ENCODE data around the gene MRPL10. TPM values are rescaled to one million over a fixed set of nuclear protein-coding genes. Genes with fewer than 3 reads are reported as not detected.

Gene MRPL10
- polyA plus RNA-seq, 2 donors: 17.5 to 30.4 TPM

DNA sequence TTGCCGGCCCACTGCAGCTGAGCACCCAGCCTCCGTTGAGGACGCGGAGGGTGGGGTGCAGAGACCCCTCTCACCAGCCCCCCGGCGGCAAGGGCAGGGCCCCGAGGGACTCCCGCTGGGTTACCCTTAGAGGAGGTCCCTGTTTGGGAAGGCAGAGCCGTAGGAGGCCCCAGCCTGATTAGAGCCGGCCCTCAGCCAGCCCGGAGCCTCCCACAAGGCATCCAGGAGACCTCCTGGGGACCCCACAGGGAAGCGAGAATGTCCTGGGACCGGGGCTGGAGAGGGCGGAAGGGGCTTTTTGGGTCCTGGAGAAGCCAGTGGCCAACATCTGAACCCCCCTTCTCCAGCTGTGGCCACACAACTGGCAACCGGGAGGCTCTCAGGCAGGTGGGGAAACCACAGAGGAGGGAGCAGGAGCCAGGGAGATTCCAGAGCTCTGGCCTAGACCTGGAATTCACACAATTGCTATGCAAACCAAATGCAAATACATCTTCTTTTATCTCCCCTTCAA lies 41.4 kb upstream of the MRPL10 start:
- peaks cover 0 to 6% of the 10 kb centered on the region in 2 donors for H3K4me1 ChIP-seq (ENCODE audit: control insufficient read depth in 2 of 2, insufficient read depth in 2 of 2, low read length in 1 of 2)
- H3K9me3 ChIP-seq (ENCODE audit: control insufficient read depth in 2 of 2, insufficient read depth in 1 of 2, low read depth in 1 of 2, low read length in 1 of 2): no peaks in the 10 kb centered on the region
- WGBS, 2 donors: 27 to 41% methylated on average over 14 to 15 of the region's 15 CpGs
- no peak overlapping the region for H3K27ac ChIP-seq (ENCODE audit: low read depth in 2 of 2, low read length in 1 of 2)
- H3K36me3 ChIP-seq (ENCODE audit: control insufficient read depth in 2 of 2, insufficient read depth in 2 of 2, low read length in 1 of 2): no peaks in the 10 kb centered on the region
- H3K4me3 ChIP-seq (ENCODE audit: low read depth in 1 of 2, low read length in 2 of 2): no peak overlapping the region
- H3K27me3 ChIP-seq (ENCODE audit: control insufficient read depth in 1 of 2, insufficient read depth in 2 of 2, low read length in 2 of 2): no peaks in the 10 kb centered on the region

DNA sequence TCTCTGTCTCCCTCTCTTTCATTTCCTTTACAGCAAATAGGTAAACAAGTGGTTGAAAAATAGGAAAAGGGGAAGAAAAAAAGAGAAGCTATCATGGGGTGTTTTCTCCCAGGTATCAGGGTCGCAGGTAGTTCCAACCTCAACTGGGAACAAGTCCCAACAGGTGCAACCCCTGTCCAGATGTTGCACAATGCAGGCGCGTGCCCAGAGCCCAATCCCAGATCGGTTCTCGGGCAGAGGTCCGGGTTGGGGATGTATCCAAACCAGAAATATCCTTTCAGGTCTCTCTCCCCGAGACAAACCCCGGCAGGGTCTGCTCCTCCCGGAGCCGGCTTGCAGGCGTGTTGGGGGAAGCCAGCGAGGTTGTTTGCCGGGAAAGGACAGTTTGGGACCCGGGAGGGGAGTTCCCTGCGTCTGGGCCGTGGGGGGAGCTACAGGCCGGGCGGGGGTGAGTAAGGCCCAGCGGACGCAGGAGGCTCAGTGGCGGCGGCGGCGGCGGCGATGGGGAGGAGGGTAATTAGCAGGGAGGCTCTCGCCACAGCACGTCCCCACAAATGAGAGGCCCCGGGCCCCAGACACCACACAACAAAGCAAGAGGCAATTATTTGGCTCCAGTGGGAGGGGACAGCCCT lies 40.8 kb upstream of the MRPL10 start:
- Histone ChIP-seq H3K27ac (ENCODE audit: low read depth in 2 of 2, low read length in 1 of 2) (no peak overlapping the region), H3K27me3 (ENCODE audit: control insufficient read depth in 1 of 2, insufficient read depth in 2 of 2, low read length in 2 of 2) (no peaks in the 10 kb centered on the region), H3K9me3 (ENCODE audit: control insufficient read depth in 2 of 2, insufficient read depth in 1 of 2, low read depth in 1 of 2, low read length in 1 of 2) (no peaks in the 10 kb centered on the region), H3K4me1 (ENCODE audit: control insufficient read depth in 2 of 2, insufficient read depth in 2 of 2, low read length in 1 of 2) (peaks cover 0 to 6% of the 10 kb centered on the region in 2 donors), H3K4me3 (ENCODE audit: low read depth in 1 of 2, low read length in 2 of 2) (no peak overlapping the region), H3K36me3 (ENCODE audit: control insufficient read depth in 2 of 2, insufficient read depth in 2 of 2, low read length in 1 of 2) (no peaks in the 10 kb centered on the region)
- WGBS, 2 donors: 17 to 22% methylated on average over 29 of the region's 29 CpGs

DNA sequence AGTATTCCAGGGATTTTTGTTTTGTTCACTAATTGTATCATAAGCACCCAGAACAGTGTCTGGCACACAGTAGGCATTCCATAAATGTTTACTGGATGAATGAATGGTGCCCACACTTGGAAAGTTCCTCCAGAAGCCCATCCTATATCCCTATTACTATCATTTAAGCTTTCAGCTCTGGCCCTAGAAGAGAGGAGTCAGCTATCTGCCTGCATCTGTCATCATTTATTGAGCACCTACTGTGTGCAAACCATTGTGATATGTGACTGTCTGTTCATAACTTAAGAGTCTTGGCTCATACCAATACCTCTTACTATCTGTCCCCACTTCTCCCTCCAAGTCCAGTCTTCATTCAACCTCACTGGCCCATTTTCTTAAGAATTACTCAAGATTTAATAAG lies 39.7 kb upstream of the MRPL10 start:
- Histone ChIP-seq H3K4me3 (ENCODE audit: low read depth in 1 of 2, low read length in 2 of 2) (no peak overlapping the region), H3K27ac (ENCODE audit: low read depth in 2 of 2, low read length in 1 of 2) (no peak overlapping the region), H3K27me3 (ENCODE audit: control insufficient read depth in 1 of 2, insufficient read depth in 2 of 2, low read length in 2 of 2) (no peaks in the 10 kb centered on the region), H3K9me3 (ENCODE audit: control insufficient read depth in 2 of 2, insufficient read depth in 1 of 2, low read depth in 1 of 2, low read length in 1 of 2) (no peaks in the 10 kb centered on the region), H3K4me1 (ENCODE audit: control insufficient read depth in 2 of 2, insufficient read depth in 2 of 2, low read length in 1 of 2) (peaks cover 5 to 6% of the 10 kb centered on the region in 2 donors), H3K36me3 (ENCODE audit: control insufficient read depth in 2 of 2, insufficient read depth in 2 of 2, low read length in 1 of 2) (no peaks in the 10 kb centered on the region)

DNA sequence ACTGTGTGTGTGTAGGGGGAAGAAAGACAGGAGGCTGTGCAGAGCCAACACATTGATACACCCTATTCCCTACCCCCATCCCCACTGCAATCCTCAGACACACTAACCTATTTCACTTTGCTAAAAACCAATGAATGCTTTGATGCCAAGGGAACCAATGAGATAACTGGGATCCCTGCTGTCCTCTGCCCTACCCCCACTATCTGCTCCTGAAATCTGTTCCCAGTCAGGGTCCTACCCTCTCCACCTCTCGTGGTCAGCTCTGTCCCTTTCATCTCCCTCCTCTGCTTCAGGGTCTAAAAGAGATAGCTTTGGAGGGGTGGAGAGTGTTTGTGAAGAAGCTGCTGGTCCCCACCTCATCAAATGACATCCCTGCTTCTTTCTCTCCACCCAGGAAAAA lies 38.7 kb upstream of the MRPL10 start:
- Histone ChIP-seq H3K4me1 (ENCODE audit: control insufficient read depth in 2 of 2, insufficient read depth in 2 of 2, low read length in 1 of 2) (peaks cover 5 to 6% of the 10 kb centered on the region in 2 donors), H3K9me3 (ENCODE audit: control insufficient read depth in 2 of 2, insufficient read depth in 1 of 2, low read depth in 1 of 2, low read length in 1 of 2) (no peaks in the 10 kb centered on the region), H3K27me3 (ENCODE audit: control insufficient read depth in 1 of 2, insufficient read depth in 2 of 2, low read length in 2 of 2) (no peaks in the 10 kb centered on the region), H3K27ac (ENCODE audit: low read depth in 2 of 2, low read length in 1 of 2) (no peak overlapping the region), H3K36me3 (ENCODE audit: control insufficient read depth in 2 of 2, insufficient read depth in 2 of 2, low read length in 1 of 2) (no peaks in the 10 kb centered on the region), H3K4me3 (ENCODE audit: low read depth in 1 of 2, low read length in 2 of 2) (no peak overlapping the region)
- 48 to 53% methylated on average over 1 of the region's 1 CpG for WGBS, 2 donors

DNA sequence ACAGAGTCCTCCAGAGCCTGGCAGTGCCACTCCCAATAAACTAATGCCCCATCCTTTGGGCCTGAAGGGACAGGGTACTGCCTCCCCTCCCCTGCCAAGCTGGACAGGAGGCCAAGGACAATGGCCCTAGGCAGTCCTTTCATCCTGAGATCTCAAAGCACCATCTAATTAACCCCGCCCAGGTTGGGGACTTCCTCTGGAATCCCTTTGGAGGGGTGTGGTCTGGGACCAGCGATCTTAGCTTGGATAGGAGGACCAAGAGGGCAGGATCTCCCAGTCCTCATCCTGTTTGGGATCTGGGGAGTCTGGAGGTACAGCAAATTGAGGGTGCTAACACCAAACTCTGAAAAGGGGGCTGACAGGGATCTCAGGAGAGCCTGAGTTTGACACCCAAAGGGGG lies 37.8 kb upstream of the MRPL10 start:
- H3K27me3 ChIP-seq (ENCODE audit: control insufficient read depth in 1 of 2, insufficient read depth in 2 of 2, low read length in 2 of 2): no peaks in the 10 kb centered on the region

DNA sequence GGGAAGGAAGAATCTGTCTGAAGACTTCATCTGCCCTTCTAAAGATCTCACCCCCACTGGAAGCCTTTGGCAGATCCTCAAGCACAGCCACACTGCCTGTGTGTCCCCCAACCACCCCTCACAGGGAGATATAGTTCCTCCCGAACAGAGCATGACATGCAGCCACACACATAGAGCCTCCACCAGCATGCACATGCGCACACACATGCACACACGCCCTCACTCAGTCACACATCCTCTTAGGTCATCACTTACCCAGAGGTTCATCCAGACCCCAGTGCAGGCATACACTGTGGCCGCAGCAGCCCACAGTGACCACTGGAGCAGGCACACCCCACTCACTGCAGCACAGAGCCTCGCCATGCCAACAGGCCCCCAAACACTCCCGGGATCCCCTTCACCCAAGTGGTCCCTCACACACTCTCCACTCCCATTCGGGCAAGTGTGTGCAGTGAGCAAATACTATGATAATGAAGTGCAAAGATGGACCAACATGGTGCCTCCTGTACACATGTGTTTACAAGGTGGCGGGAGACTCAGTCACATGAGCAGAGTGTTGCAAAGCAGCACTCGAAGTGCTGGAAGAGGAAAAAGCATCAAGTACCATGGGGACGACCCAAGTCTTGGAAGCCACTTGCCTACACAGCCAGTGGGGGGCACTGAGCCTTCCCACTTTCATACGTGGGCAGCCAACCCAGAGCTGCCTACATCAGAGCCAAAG lies 36.6 kb upstream of the MRPL10 start:
- peaks cover 5 to 11% of the 10 kb centered on the region in 2 donors for H3K4me1 ChIP-seq (ENCODE audit: control insufficient read depth in 2 of 2, insufficient read depth in 2 of 2, low read length in 1 of 2)
- H3K9me3 ChIP-seq (ENCODE audit: control insufficient read depth in 2 of 2, insufficient read depth in 1 of 2, low read depth in 1 of 2, low read length in 1 of 2): no peaks in the 10 kb centered on the region
- H3K4me3 ChIP-seq (ENCODE audit: low read depth in 1 of 2, low read length in 2 of 2): no peak overlapping the region
- WGBS, 2 donors: 88 to 91% methylated on average over 10 to 11 of the region's 11 CpGs
- no peak overlapping the region for H3K27ac ChIP-seq (ENCODE audit: low read depth in 2 of 2, low read length in 1 of 2)
- H3K27me3 ChIP-seq (ENCODE audit: control insufficient read depth in 1 of 2, insufficient read depth in 2 of 2, low read length in 2 of 2): no peaks in the 10 kb centered on the region
- H3K36me3 ChIP-seq (ENCODE audit: control insufficient read depth in 2 of 2, insufficient read depth in 2 of 2, low read length in 1 of 2): no peaks in the 10 kb centered on the region

More for the DNA sequence above, 37.8 kb upstream of the MRPL10 start:
- WGBS, 2 donors: 47 to 54% methylated on average over 2 of the region's 2 CpGs
- H3K9me3 ChIP-seq (ENCODE audit: control insufficient read depth in 2 of 2, insufficient read depth in 1 of 2, low read depth in 1 of 2, low read length in 1 of 2): no peaks in the 10 kb centered on the region
- H3K36me3 ChIP-seq (ENCODE audit: control insufficient read depth in 2 of 2, insufficient read depth in 2 of 2, low read length in 1 of 2): no peaks in the 10 kb centered on the region
- no peak overlapping the region for H3K27ac ChIP-seq (ENCODE audit: low read depth in 2 of 2, low read length in 1 of 2)
- no peak overlapping the region for H3K4me3 ChIP-seq (ENCODE audit: low read depth in 1 of 2, low read length in 2 of 2)
- peaks cover 5 to 11% of the 10 kb centered on the region in 2 donors for H3K4me1 ChIP-seq (ENCODE audit: control insufficient read depth in 2 of 2, insufficient read depth in 2 of 2, low read length in 1 of 2)

DNA sequence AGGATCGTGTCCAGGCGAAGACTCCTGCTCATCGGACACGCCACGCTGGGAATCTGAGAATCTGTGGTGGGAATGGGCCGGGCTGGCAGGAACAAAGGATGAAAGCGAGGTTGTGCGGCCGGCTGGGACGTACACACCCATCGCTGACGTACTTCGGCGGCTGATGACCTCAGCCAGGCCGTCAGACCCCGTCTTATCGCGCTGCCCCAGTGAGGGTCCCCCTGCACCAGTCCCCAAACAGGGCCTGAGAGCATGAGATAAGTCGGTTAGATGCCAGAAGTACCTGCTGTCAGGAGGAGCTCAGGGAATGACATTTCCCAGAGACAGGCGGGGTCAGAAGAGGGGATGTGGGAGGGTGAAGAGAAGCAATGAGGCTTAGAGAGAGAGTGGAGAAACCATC lies 35.6 kb upstream of the MRPL10 start:
- H3K27me3 ChIP-seq (ENCODE audit: control insufficient read depth in 1 of 2, insufficient read depth in 2 of 2, low read length in 2 of 2): no peaks in the 10 kb centered on the region
- 50 to 55% methylated on average over 20 of the region's 20 CpGs for WGBS, 2 donors

DNA sequence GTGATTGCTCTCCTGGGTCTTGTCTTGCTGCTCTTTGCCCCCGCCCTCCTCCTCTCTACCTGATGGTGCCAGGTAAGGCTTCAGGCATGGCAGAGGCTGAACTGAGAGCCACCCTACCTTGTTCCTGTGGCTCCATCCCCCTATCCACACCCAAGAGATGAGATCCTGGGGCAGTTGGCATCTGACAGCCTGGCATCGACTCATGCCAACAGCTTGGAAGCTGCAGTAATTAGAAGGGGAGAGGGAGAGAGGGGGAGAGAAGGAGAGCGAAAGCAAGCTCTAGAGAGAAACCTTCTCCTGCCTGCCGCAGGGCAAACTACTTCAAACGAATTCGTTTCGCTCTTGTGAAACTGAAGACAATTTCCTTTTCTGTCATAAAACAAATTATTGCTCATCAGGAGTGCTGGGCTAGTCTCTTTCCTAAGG lies 33.5 kb upstream of the MRPL10 start:
- Histone ChIP-seq H3K27ac (ENCODE audit: low read depth in 2 of 2, low read length in 1 of 2) (peak overlapping the region in 1 of 2 donors; percentile 50), H3K4me1 (ENCODE audit: control insufficient read depth in 2 of 2, insufficient read depth in 2 of 2, low read length in 1 of 2) (peaks cover 5% of the 10 kb centered on the region in 2 donors), H3K9me3 (ENCODE audit: control insufficient read depth in 2 of 2, insufficient read depth in 1 of 2, low read depth in 1 of 2, low read length in 1 of 2) (no peaks in the 10 kb centered on the region), H3K27me3 (ENCODE audit: control insufficient read depth in 1 of 2, insufficient read depth in 2 of 2, low read length in 2 of 2) (no peaks in the 10 kb centered on the region), H3K36me3 (ENCODE audit: control insufficient read depth in 2 of 2, insufficient read depth in 2 of 2, low read length in 1 of 2) (no peaks in the 10 kb centered on the region), H3K4me3 (ENCODE audit: low read depth in 1 of 2, low read length in 2 of 2) (no peak overlapping the region)
- 33 to 47% methylated on average over 7 of the region's 7 CpGs for WGBS, 2 donors

More for the DNA sequence above, 35.6 kb upstream of the MRPL10 start:
- H3K4me3 ChIP-seq (ENCODE audit: low read depth in 1 of 2, low read length in 2 of 2): no peak overlapping the region
- H3K36me3 ChIP-seq (ENCODE audit: control insufficient read depth in 2 of 2, insufficient read depth in 2 of 2, low read length in 1 of 2): no peaks in the 10 kb centered on the region
- H3K27ac ChIP-seq (ENCODE audit: low read depth in 2 of 2, low read length in 1 of 2): no peak overlapping the region
- H3K9me3 ChIP-seq (ENCODE audit: control insufficient read depth in 2 of 2, insufficient read depth in 1 of 2, low read depth in 1 of 2, low read length in 1 of 2): no peaks in the 10 kb centered on the region
- peaks cover 5% of the 10 kb centered on the region in 2 donors for H3K4me1 ChIP-seq (ENCODE audit: control insufficient read depth in 2 of 2, insufficient read depth in 2 of 2, low read length in 1 of 2)

DNA sequence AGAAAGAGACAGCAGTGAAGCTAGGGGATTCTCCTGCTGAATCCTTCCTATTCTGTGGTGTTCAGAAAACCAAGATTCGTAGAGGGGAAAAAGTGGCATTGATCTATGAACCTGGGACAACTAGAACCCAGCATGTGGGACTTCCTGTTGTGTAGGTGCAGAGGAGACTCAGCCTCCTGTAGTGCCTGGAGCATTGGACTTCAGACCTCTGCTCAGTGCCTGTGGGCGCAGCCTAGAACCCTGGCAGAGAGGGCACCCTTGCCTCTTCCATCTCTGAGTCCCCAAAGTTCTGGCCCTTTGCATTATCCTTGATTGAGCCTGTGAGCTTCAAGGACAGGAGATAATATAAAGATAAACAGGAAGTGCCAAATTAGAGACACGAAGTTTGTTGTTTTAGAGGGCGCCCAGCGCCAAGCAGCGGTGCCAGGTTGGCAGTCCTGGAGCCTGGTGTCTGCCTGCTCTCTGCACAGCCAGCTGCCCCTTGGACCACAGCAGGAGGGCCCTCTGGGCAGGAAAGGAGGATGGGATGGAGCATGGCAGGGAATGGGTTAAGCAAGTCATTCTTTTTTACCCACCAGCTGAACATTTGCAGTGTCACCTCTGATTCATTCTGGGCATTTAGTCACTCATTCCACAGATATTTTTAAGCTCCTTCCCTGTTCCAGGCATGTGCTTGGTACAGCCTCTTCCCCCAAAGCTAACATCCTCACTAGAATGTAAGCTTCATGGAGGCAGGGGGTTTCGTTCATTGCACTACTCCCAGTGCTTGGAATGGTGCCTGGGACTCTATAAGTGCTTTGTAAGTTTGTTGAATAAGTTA lies 31.5 kb upstream of the MRPL10 start:
- H3K9me3 ChIP-seq (ENCODE audit: control insufficient read depth in 2 of 2, insufficient read depth in 1 of 2, low read depth in 1 of 2, low read length in 1 of 2): no peaks in the 10 kb centered on the region
- H3K27ac ChIP-seq (ENCODE audit: low read depth in 2 of 2, low read length in 1 of 2): no peak overlapping the region
- H3K4me1 ChIP-seq (ENCODE audit: control insufficient read depth in 2 of 2, insufficient read depth in 2 of 2, low read length in 1 of 2): peaks cover 5% of the 10 kb centered on the region in 2 donors
- WGBS, 2 donors: 58 to 64% methylated on average over 7 of the region's 7 CpGs
- H3K4me3 ChIP-seq (ENCODE audit: low read depth in 1 of 2, low read length in 2 of 2): no peak overlapping the region
- H3K36me3 ChIP-seq (ENCODE audit: control insufficient read depth in 2 of 2, insufficient read depth in 2 of 2, low read length in 1 of 2): no peaks in the 10 kb centered on the region
- no peaks in the 10 kb centered on the region for H3K27me3 ChIP-seq (ENCODE audit: control insufficient read depth in 1 of 2, insufficient read depth in 2 of 2, low read length in 2 of 2)
